PC-9 (cell line): Measurements from ENCODE around the gene SLC44A3. TPM values are rescaled to one million over a fixed set of nuclear protein-coding genes. Genes with fewer than 3 reads are reported as not detected.

ENCODE experiments used
- BruUV-seq: library from RNA; stranded (reverse); fragments of 400-500 nt; replicated peaks from 2 replicates; lab custom pipeline; 2021; lab: Mats Ljungman, UMichigan
- CTCF ChIA-PET: fragments of 300-600 bp; sonication (Branson Sonifier 250); formaldehyde crosslinking; loops from one replicate; lab custom pipeline; 2022; ENCODE audit warnings: antibody characterized with exemption; lab: Charles Lee
- POLR2A ChIA-PET: fragments of 300-600 bp; sonication (Branson Sonifier 250); formaldehyde crosslinking; loops from one replicate; lab custom pipeline; 2022; ENCODE audit warnings: antibody characterized with exemption; ENCODE audit not compliant: unreplicated experiment; lab: Charles Lee
- DNase-seq, 2 experiments: peaks; one replicate each; pipeline versions ENCODE4 v3.0.0 to v3.0.0-alpha.2; 2015 to 2022; ENCODE audit warnings: mixed read lengths in 1 of 2
- H2AFZ ChIP-seq: fragments of 200-600 bp; sonication (generic); 2 replicates; pipeline ENCODE4 v1.8.1; 2017; ENCODE audit warnings: antibody characterized with exemption
- H3F3A ChIP-seq: fragments of 200-600 bp; sonication (generic); 2 replicates; pipeline ENCODE4 v1.8.1; 2017; ENCODE audit warnings: antibody characterized with exemption, mild to moderate bottlenecking, low read depth; ENCODE audit not compliant: insufficient read depth
- H3K27ac ChIP-seq: fragments of 200-600 bp; sonication (generic); 2 replicates; pipeline ENCODE4 v1.6.1; 2016; ENCODE audit warnings: mixed run types
- H3K27me3 ChIP-seq: fragments of 200-600 bp; sonication (generic); 2 replicates; pipeline ENCODE4 v1.6.1; 2016; ENCODE audit warnings: low read depth, mixed run types; ENCODE audit not compliant: insufficient read depth
- H3K36me3 ChIP-seq: fragments of 200-600 bp; sonication (generic); 2 replicates; pipeline ENCODE4 v1.6.1; 2016; ENCODE audit warnings: low read depth, mixed run types
- H3K4me1 ChIP-seq: fragments of 200-600 bp; sonication (generic); replicated peaks from 2 replicates; pipeline ENCODE4 v1.6.1; 2016; ENCODE audit warnings: mixed run types; ENCODE audit not compliant: insufficient read depth
- H3K4me2 ChIP-seq: fragments of 200-600 bp; sonication (generic); 2 replicates; pipeline ENCODE4 v1.6.1; 2017; ENCODE audit warnings: mixed run types
- H3K4me3 ChIP-seq: fragments of 200-600 bp; sonication (generic); 2 replicates; pipeline ENCODE4 v1.6.1; 2016; ENCODE audit warnings: mixed run types
- H3K79me2 ChIP-seq: fragments of 200-600 bp; sonication (generic); 2 replicates; pipeline ENCODE4 v1.6.1; 2017; ENCODE audit warnings: low read depth, mixed run types
- H3K9me2 ChIP-seq: fragments of 200-600 bp; sonication (generic); 2 replicates; pipeline ENCODE4 v1.8.1; 2017; ENCODE audit warnings: mild to moderate bottlenecking; ENCODE audit not compliant: insufficient read depth
- H3K9me3 ChIP-seq: fragments of 200-600 bp; sonication (generic); 2 replicates; pipeline ENCODE4 v1.8.1; 2016; ENCODE audit warnings: low read depth; ENCODE audit not compliant: insufficient read depth
- H4K20me1 ChIP-seq: fragments of 200-600 bp; sonication (generic); 2 replicates; pipeline ENCODE4 v1.8.1; 2017; ENCODE audit not compliant: insufficient read depth
- CTCF ChIP-seq: fragments of 200-600 bp; sonication (generic); conservative IDR thresholded peaks from 2 replicates; pipeline ENCODE4 v1.6.1; 2017; ENCODE audit warnings: mixed run types, antibody characterized with exemption, mild to moderate bottlenecking, moderate library complexity
- EZH2 ChIP-seq: fragments of 200-600 bp; sonication (generic); IDR thresholded peaks from 2 replicates; pipeline ENCODE4 v1.8.0; 2017; ENCODE audit warnings: antibody characterized with exemption, low read depth
- intact Hi-C: fragments of 100-400 bp; cut with micrococcal nuclease; formaldehyde crosslinking; loops from one replicate; pipeline ENCODE4 v1.10.0; 2022; ENCODE audit not compliant: unreplicated experiment
- total RNA-seq: library from RNA; stranded (reverse); gene quantifications from 2 replicates; pipeline ENCODE4 v1.2.3, GENCODE V29; 2021

The SLC44A3 gene
- total RNA-seq, 1 experiment from 2014 or later: 17.5 TPM

GRCh38 chr1:94820936-94821335 is 779 bp downstream of the SLC44A3 start:
- Histone ChIP-seq H3K27me3 (no peaks in the 10 kb centered on the region), H3F3A (peaks cover 18% of the 10 kb centered on the region), H3K4me2 (peak overlapping the region; percentile 78), H3K79me2 (peaks cover 58% of the 10 kb centered on the region), H4K20me1 (no peaks in the 10 kb centered on the region), H3K4me3 (peak overlapping the region; percentile 96), H3K36me3 (peaks cover 18% of the 10 kb centered on the region), H2AFZ (peak overlapping the region; percentile 80), H3K27ac (peak overlapping the region; percentile 27; the same call in 1 of the 2 replicates), H3K9me2 (no peaks in the 10 kb centered on the region), H3K4me1 (peaks cover 52% of the 10 kb centered on the region), H3K9me3 (no peaks in the 10 kb centered on the region)
- DNase-seq: peak in 1 of 2 experiments; percentile 61
- CTCF ChIA-PET: interaction anchor here (0.6 kb wide), 2 partner anchors 153 to 301 kb away, joined by 3 to 8 read pairs; no protein-coding TSS in a partner anchor
- TSS peak; percentile 64 for BruUV-seq
- TF ChIP-seq EZH2 (no peak), CTCF (no peak)
- intact Hi-C loops: loop anchor here (1.0 to 5.0 kb wide), 2 partner anchors 33 to 411 kb away; partner anchors contain the start of gene RWDD3
- POLR2A ChIA-PET: interaction anchor here (0.6 kb wide), 1 partner anchor 289 kb away, joined by 5 read pairs; no protein-coding TSS in a partner anchor

GRCh38 chr1:94821636-94822305 is 1.6 kb downstream of the SLC44A3 start:
- H2AFZ ChIP-seq: peak overlapping the region; percentile 80; the same call in 1 of the 2 replicates
- H3K27me3 ChIP-seq: no peaks in the 10 kb centered on the region
- CTCF ChIA-PET: interaction anchor here (0.6 kb wide), 2 partner anchors 83 to 302 kb away, joined by 3 read pairs; no protein-coding TSS in a partner anchor

More at GRCh38 chr1:94821636-94822305, 1.6 kb downstream of the SLC44A3 start:
- Histone ChIP-seq H4K20me1 (no peaks in the 10 kb centered on the region), H3K79me2 (peaks cover 57% of the 10 kb centered on the region), H3F3A (peaks cover 18% of the 10 kb centered on the region), H3K36me3 (peaks cover 22% of the 10 kb centered on the region), H3K9me3 (no peaks in the 10 kb centered on the region), H3K9me2 (no peaks in the 10 kb centered on the region), H3K4me3 (peak overlapping the region; percentile 96), H3K4me1 (peaks cover 52% of the 10 kb centered on the region), H3K27ac (no peak overlapping the region), H3K4me2 (peak overlapping the region; percentile 78)
- no TSS peak for BruUV-seq
- intact Hi-C loops: loop anchor here (1.0 to 5.0 kb wide), 2 partner anchors 33 to 411 kb away; partner anchors contain the start of gene RWDD3
- TF ChIP-seq CTCF: no peak
- no peak for TF ChIP-seq EZH2
- no peak for DNase-seq
- POLR2A ChIA-PET: interaction anchor here (0.6 to 0.7 kb wide), 3 partner anchors 14 to 799 kb away, joined by 3 to 6 read pairs (median 3); no protein-coding TSS in a partner anchor
